ACC112 (cell line): ENCODE measurements around the gene TMBIM6.

Experiments
- H2AFZ ChIP-seq: fragments of 200-600 bp; sonication (generic); one replicate; pipeline ENCODE4 v1.6.0; 2017; ENCODE audit warnings: antibody characterized with exemption, low read length; ENCODE audit not compliant: unreplicated experiment
- H3K27ac ChIP-seq: fragments of 200-600 bp; sonication (generic); 2 replicates; pipeline ENCODE4 v1.5.1; 2014; ENCODE audit warnings: low read depth, mild to moderate bottlenecking, antibody characterized with exemption, low read length, moderate library complexity
- H3K27me3 ChIP-seq: fragments of 200-600 bp; sonication (generic); 2 replicates; pipeline ENCODE4 v1.6.1; 2014; ENCODE audit warnings: mild to moderate bottlenecking, antibody characterized with exemption, low read length, moderate library complexity, mixed read lengths; ENCODE audit not compliant: insufficient read depth
- H3K36me3 ChIP-seq: fragments of 200-600 bp; sonication (generic); 2 replicates; pipeline ENCODE4 v1.6.1; 2016; ENCODE audit warnings: mild to moderate bottlenecking, antibody characterized with exemption, low read length, moderate library complexity, mixed read lengths; ENCODE audit not compliant: insufficient read depth
- H3K4me1 ChIP-seq: fragments of 200-600 bp; sonication (generic); one replicate; pipeline ENCODE4 v1.6.1; 2016; ENCODE audit warnings: low read length, mixed read lengths; ENCODE audit not compliant: insufficient read depth, unreplicated experiment, control insufficient read depth
- H3K4me3 ChIP-seq: fragments of 200-600 bp; sonication (generic); 2 replicates; pipeline ENCODE4 v1.5.1; 2014; ENCODE audit warnings: mild to moderate bottlenecking, low read depth, low read length
- H3K79me2 ChIP-seq: fragments of 200-600 bp; sonication (generic); one replicate; pipeline ENCODE4 v1.6.0; 2016; ENCODE audit warnings: low read length; ENCODE audit not compliant: control insufficient read depth, unreplicated experiment, insufficient read depth

The TMBIM6 gene

DNA sequence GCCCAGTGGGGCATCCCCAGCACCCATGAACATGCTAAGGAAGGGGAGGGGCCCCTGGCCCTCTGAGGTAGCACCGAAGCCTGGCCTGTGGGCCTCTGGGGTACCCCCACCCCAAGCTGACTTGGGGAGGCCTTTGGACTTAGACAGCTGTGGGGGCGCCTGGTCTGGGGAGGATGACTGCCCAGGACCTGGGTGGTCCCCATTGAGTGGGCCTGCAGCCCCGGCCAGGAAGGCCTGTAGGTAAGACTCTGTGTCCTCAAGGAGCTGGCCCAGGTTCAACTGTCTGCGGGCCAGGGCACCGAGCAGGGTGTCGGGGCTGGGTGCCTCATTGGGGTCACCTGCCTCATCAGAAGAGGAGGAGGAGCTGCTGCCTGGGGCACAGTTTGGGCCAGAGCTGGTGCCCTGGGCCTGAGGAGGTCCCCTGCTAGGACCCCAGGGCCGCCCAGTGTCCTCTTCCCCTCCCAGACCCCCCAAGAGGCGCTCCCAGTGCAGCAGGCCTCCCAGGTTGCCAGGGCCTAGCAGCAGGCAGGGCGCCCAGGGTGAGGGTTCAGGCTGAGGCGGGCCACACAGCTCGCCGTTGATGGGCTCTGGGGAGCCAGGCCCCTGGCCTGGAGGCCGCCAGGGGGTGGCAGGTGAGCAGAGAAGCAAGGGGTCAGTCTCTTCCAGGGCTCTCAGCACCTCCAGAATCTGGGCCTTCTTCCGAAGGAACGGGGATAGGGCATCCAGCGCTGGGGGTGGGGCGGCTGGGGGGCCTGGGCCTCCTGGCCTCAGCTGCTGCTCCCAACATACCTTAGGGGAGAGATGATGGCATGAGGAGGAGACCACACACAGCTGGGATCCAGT is 55.5 kb downstream of the TMBIM6 start:
- Histone ChIP-seq H3K36me3 (peaks cover 8% of the 10 kb centered on the region; the same call in 1 of the 2 replicates), H3K4me1 (no peaks in the 10 kb centered on the region), H2AFZ (no peak overlapping the region), H3K4me3 (no peak overlapping the region), H3K27ac (no peak overlapping the region), H3K27me3 (no peaks in the 10 kb centered on the region), H3K79me2 (no peaks in the 10 kb centered on the region)

DNA sequence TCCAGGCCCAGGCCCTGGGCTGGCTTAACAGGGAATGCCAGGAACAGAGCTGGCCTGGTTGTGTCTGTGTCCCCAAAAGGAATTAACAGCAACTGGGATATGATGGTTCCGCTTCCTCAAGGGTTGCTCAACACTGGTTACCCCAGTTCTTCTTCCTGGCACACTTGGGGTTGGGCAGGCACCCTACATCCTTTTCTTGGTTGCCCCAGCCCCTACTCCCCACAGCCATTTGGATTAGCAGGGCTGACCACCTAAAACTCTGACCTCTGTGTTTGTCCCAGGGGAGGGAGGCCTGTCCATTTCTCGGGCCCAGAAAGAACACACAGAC is 56.1 kb downstream of the TMBIM6 start:
- H2AFZ ChIP-seq = no peak overlapping the region
- no peak overlapping the region for H3K27ac ChIP-seq
- no peak overlapping the region for H3K4me3 ChIP-seq
- H3K27me3 ChIP-seq = no peaks in the 10 kb centered on the region
- H3K4me1 ChIP-seq = no peaks in the 10 kb centered on the region
- peaks cover 8% of the 10 kb centered on the region; the same call in 1 of the 2 replicates for H3K36me3 ChIP-seq
- H3K79me2 ChIP-seq = no peaks in the 10 kb centered on the region

DNA sequence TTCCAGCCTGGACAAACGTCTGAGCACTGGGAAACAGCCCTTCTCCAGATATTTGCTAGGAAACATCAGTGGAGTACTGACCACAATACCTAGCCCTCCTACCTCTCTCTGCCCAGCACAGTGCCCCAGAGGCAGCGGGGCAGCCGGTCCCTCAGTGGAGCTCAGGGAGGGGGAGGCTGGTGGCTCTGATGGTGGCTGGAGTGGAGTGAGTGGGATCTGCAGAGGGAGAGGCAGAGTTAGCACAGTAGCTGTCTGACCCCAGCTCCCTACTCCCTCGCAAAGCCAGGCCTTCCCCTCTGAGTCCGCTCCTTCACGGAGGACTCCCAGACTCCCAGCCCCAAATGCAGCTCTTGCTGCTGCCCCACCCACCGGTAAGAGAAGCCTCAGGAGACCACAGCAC is 56.9 kb downstream of the TMBIM6 start:
- Histone ChIP-seq H2AFZ (no peak overlapping the region), H3K27ac (no peak overlapping the region), H3K4me3 (no peak overlapping the region), H3K4me1 (no peaks in the 10 kb centered on the region), H3K27me3 (no peaks in the 10 kb centered on the region), H3K79me2 (no peaks in the 10 kb centered on the region), H3K36me3 (peaks cover 8% of the 10 kb centered on the region; the same call in 1 of the 2 replicates)

DNA sequence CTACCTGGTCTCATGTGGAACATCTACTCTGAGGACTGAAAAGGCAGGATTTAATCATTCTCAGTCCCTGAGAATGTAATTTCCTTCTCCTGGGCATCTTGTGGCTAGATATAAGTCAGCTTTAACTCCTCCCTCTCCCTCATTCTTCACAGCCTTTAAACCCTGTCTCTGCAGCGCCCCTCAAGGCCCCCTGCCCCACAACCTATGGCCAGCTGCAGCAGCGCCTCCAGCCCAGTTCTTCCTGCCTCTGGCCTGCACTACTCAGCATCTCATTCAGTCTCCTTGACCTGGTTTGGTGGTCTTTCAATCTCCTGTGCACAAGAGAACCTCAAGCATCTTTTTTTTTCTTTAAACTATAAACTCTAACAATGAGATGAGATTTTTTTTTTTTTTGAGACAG is 57.6 kb downstream of the TMBIM6 start:
- no peaks in the 10 kb centered on the region for H3K4me1 ChIP-seq
- H3K27ac ChIP-seq = no peak overlapping the region
- H3K36me3 ChIP-seq = peaks cover 8% of the 10 kb centered on the region; the same call in 1 of the 2 replicates
- H3K27me3 ChIP-seq = no peaks in the 10 kb centered on the region
- H3K79me2 ChIP-seq = no peaks in the 10 kb centered on the region
- H3K4me3 ChIP-seq = no peak overlapping the region
- H2AFZ ChIP-seq = no peak overlapping the region

DNA sequence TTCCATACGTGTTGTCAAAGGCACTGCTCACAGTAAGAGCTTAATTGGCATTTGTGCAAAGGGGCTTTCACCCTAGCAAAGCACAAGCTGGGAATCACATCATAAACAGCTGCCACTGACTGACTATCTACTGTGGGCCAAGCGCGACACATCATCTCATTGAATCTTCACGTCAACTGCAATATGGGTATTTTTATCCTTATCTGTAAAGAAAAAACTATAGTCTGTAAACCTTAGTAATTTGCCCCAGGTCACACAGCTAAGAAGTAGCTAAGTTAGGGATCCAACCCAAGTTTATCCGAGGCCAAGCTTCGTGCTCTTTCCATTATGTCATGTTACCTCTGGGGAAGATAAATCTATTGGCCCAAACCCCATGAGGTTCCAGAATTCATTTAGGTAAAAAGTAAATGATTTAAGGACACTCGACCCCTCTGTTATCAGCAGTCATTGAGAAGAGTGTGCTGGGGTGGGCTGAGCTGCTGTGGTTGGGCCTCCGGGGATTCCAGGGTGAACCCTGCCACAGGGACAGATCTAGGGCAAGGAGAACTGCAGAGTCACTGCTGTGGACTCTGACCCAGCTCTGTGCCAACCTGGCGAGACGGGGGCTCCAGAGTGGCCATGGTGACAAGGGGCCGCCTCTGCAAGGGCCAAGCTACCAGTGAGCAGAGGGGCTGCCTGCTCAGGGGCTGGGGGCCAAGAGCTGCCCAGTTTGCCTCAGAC is 59.2 kb downstream of the TMBIM6 start:
- H3K36me3 ChIP-seq = peaks cover 13% of the 10 kb centered on the region; the same call in 1 of the 2 replicates
- no peaks in the 10 kb centered on the region for H3K4me1 ChIP-seq
- H2AFZ ChIP-seq = no peak overlapping the region
- no peak overlapping the region for H3K4me3 ChIP-seq
- no peak overlapping the region for H3K27ac ChIP-seq
- no peaks in the 10 kb centered on the region for H3K27me3 ChIP-seq
- no peaks in the 10 kb centered on the region for H3K79me2 ChIP-seq

DNA sequence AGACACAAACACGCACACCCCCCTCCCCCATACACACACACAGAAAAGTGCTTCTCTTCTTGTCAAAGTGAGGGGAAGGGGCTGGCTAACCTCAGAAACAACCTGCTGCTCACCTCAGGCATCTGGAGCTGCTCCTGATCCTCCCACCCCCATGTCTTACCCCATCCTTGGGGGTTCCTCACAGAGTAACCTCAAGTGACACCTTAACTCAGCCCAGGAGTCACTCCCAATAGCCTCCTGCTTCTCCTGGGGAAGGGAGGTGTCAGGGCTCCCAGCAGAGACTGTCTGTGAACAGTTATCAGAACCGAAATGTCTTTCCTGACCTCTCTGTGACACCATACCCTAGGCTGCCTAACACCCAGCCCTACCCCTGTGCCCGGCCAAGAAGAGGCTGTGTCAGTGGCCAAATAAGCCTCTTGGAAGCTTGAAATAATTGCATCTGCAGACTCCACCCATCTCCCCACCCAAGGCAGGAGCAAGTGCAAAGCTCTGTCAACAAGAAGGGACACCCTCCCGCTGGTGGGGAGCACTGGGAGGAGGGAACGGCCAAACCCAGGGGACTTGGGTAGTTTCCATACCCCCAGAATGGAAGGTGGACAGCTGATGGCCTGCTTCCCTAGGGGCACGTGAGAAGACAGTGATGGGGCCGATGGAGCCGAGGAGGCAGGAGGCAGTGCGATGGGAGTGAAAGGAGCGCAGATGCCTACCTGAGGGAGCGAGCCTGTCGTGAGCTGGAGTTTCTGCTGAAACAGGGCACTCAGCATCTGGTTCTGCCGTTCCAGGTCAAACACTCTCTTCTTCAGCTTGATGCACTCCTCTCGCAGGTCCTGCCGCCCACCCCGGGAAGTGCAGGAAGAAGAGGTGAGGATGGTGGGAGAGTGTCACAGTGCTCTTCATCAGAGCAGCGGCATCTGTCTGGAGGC is 60.0 kb downstream of the TMBIM6 start:
- no peaks in the 10 kb centered on the region for H3K79me2 ChIP-seq
- no peaks in the 10 kb centered on the region for H3K27me3 ChIP-seq
- H3K27ac ChIP-seq = no peak overlapping the region
- peaks cover 13% of the 10 kb centered on the region; the same call in 1 of the 2 replicates for H3K36me3 ChIP-seq
- H2AFZ ChIP-seq = no peak overlapping the region
- H3K4me3 ChIP-seq = no peak overlapping the region
- no peaks in the 10 kb centered on the region for H3K4me1 ChIP-seq

DNA sequence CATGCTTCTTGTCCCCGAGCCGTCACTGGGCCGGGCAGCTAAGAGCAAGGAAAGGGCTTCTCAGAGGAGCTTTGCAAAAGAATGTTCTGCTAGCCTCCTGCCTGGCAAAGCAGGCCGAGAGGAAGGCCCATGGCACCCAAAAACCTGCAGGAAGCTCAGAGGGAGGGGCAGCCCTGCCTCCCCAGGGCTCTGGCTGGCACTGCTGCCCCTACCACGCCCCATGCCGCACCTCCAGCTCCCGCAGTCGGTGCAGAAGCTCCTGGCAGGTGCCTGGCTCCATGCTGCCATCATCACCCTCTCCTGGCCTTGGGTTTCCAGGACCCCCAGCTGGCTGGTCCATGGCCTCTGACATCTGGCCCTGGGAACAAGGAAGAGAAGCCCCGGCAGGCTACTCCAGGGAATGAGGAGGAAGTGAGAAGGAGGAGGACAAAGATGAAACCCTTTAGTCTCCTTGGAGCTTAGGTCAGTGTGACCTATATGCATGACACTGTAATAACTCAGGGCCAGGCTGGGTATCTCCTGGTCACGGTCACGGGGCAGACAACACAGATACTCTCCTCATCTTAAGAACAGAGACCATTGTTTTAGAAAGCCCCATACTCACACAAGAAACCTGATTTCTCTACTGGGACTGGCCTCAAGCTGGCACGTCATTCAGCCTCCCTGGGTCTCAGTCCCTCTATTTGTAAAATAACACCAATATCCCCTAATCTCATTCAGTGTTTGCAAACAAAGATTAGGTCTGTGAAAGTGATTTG is 62.5 kb downstream of the TMBIM6 start:
- no peak overlapping the region for H3K27ac ChIP-seq
- H3K27me3 ChIP-seq = no peaks in the 10 kb centered on the region
- H3K36me3 ChIP-seq = peaks cover 8% of the 10 kb centered on the region; the same call in 1 of the 2 replicates
- H3K4me3 ChIP-seq = no peak overlapping the region
- peaks cover 6% of the 10 kb centered on the region for H3K79me2 ChIP-seq
- H2AFZ ChIP-seq = no peak overlapping the region
- H3K4me1 ChIP-seq = no peaks in the 10 kb centered on the region

DNA sequence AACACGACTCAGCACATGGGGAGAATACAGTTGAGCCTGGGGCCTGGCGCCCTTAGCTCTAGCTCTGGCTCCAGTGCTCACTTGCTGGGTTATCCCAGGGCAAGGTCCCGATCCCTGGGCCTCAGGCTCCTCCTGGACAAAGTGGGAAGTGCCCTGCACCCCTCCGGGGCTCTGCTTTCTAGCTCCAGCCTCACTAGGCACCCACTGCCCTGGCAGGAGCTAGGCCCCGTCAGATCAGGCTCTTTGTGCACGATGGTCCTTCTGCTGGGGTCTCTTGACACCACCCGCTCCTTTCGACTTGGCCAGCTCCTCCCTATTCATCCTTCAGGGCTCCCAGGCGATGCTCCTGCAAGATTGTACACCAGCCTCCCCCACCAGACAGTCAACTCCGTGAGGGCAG is 63.5 kb downstream of the TMBIM6 start:
- no peak overlapping the region for H3K27ac ChIP-seq
- H3K36me3 ChIP-seq = peaks cover 8% of the 10 kb centered on the region; the same call in 1 of the 2 replicates
- H3K27me3 ChIP-seq = no peaks in the 10 kb centered on the region
- no peaks in the 10 kb centered on the region for H3K4me1 ChIP-seq
- no peak overlapping the region for H3K4me3 ChIP-seq
- peaks cover 10% of the 10 kb centered on the region for H3K79me2 ChIP-seq
- H2AFZ ChIP-seq = no peak overlapping the region

DNA sequence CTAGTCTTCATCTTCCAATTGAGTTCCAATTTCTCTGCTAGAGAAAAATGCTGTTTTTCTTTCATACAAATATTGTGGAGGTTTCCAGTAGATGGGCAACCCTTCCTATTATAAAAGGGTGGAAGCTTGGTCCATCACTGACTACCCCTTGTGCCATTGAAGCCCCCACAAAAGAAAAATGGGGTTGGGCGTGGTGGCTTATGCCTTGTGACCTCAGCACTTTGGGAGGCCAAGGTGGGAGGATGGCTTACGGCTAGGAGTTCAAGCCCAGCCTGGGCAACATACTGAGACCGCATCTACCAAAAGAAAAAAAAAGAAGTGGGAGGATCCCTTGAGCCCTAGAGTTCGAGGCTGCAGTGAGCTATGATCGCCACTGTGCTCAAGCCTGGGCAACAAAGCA is 64.1 kb downstream of the TMBIM6 start:
- no peak overlapping the region for H3K4me3 ChIP-seq
- no peak overlapping the region for H2AFZ ChIP-seq
- H3K4me1 ChIP-seq = no peaks in the 10 kb centered on the region
- no peak overlapping the region for H3K27ac ChIP-seq
- H3K79me2 ChIP-seq = peaks cover 14% of the 10 kb centered on the region
- no peaks in the 10 kb centered on the region for H3K27me3 ChIP-seq
- peaks cover 5% of the 10 kb centered on the region; the same call in 1 of the 2 replicates for H3K36me3 ChIP-seq
